PC-9 (cell line): ENCODE data around the gene PTDSS2.

ENCODE experiments used
- EZH2 ChIP-seq: fragments of 200-600 bp; sonication (generic); IDR thresholded peaks from 2 replicates; pipeline ENCODE4 v1.8.0; 2017; ENCODE audit warnings: antibody characterized with exemption, low read depth
- TF ChIP-seq, protein P1 (sequence below): fragments of 200-600 bp; sonication (generic); conservative IDR thresholded peaks from 2 replicates; pipeline ENCODE4 v1.6.1; 2017; ENCODE audit warnings: mixed run types, antibody characterized with exemption, mild to moderate bottlenecking, moderate library complexity

DNA sequence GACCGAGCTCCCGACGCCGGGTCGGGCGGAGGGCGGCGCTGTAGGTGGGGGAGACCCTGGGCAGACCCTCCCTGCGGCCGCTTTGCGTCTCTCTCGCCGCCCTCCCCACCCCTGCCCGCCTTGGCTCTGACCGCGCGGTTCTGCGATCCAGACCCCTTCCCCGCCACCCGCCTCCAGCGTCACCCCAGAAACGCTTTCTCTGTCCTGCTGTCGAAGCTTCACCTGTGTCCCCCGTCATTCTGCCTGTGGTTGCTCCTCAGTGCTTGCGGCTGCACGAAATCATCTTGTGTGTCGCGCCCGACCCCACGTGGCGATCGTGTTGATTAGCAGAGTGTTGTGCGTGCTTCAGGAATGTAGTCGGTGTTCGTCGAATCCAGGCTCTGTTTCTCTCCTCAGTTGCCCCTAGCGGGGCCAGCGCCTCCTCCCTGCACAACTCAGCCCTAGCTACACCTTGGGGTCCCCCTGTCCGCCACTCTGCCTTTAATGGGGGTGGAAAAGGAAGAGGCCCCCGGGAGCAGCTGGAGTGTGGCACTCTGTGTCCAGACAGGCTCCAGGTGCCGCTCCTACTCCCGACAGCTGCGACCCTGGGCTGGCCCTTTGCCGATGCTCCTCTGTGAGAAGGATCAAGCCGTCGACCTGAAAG lies 851 bp downstream of the PTDSS2 start:
- TF ChIP-seq, protein P1, sequence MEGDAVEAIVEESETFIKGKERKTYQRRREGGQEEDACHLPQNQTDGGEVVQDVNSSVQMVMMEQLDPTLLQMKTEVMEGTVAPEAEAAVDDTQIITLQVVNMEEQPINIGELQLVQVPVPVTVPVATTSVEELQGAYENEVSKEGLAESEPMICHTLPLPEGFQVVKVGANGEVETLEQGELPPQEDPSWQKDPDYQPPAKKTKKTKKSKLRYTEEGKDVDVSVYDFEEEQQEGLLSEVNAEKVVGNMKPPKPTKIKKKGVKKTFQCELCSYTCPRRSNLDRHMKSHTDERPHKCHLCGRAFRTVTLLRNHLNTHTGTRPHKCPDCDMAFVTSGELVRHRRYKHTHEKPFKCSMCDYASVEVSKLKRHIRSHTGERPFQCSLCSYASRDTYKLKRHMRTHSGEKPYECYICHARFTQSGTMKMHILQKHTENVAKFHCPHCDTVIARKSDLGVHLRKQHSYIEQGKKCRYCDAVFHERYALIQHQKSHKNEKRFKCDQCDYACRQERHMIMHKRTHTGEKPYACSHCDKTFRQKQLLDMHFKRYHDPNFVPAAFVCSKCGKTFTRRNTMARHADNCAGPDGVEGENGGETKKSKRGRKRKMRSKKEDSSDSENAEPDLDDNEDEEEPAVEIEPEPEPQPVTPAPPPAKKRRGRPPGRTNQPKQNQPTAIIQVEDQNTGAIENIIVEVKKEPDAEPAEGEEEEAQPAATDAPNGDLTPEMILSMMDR: no peak
- TF ChIP-seq EZH2: no peak
